ENCODE measurements around the gene RPTN. TPM values are rescaled to one million over a fixed set of nuclear protein-coding genes. Genes with fewer than 3 reads are reported as not detected.

Gene RPTN
- total and polyA plus RNA-seq, 2 experiments from 2014 or later: not detected

DNA sequence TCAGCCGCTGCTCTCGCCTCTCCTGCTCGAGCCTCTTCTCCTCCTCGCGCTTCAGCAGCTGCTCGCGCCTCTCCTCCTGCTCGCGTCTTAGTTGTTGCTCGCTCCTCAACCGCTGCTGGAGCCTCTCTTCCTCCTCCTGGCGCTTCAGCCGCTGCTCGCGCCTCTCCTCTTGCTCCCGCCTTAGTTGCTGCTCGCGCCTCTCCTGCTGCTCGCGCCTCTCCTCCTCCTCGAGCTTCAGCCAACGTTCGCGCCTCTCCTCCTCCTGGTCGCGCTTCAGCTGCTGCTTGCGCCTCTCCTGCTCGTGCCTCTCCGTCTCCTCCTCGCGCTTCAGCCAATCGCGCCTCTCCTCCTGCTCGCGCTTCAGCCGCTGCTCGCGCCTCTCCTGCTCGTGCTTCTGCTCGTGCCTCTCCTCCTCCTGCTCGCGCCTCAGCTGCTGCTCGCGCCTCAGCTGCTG, 47.5 kb downstream of the RPTN start:
- Histone ChIP-seq H3K4me1 (ENCODE audit: insufficient read depth) (peaks cover 16% of the 10 kb centered on the region), H4K20me1 (replicated peaks; ENCODE audit: insufficient read depth) (no peaks in the 10 kb centered on the region), H3K4me2 (peak overlapping the region; percentile 88), H3K27me3 (ENCODE audit: insufficient read depth) (peaks cover 100% of the 10 kb centered on the region), H2AFZ (peak overlapping the region; percentile 94), H3K9me2 (ENCODE audit: insufficient read depth) (no peaks in the 10 kb centered on the region), H3F3A (replicated peaks; ENCODE audit: low read depth) (peaks cover 51% of the 10 kb centered on the region), H3K27ac (ENCODE audit: low read depth) (no peak overlapping the region), H3K79me2 (replicated peaks; ENCODE audit: insufficient read depth) (no peaks in the 10 kb centered on the region), H3K36me3 (ENCODE audit: insufficient read depth) (no peaks in the 10 kb centered on the region), H3K4me3 (peak overlapping the region; percentile 59)
- peaks cover 4% of the 10 kb centered on the region; the same call in 1 of the 3 replicates for H3K36me3 Mint-ChIP-seq (ENCODE audit: low read depth)
- no peaks in the 10 kb centered on the region; the same call in 2 of the 3 replicates for H3K9me3 Mint-ChIP-seq
- no peak overlapping the region for H3K27ac Mint-ChIP-seq
- peaks cover 6% of the 10 kb centered on the region; the same call in 2 of the 3 replicates for H3K4me1 Mint-ChIP-seq
- peak; percentile 37 for ATAC-seq
- no peak overlapping the region for H3K4me3 Mint-ChIP-seq
- no peaks in the 10 kb centered on the region for H3K27me3 Mint-ChIP-seq (ENCODE audit: insufficient read depth, low read depth, poor library complexity)
- TF ChIP-seq EZH2 (IDR thresholded peaks at IDR 0.05; ENCODE audit: low read depth, unreplicated experiment): peak; percentile 88
- TF ChIP-seq ZNF331 (CRISPR knock-in tag; IDR thresholded peaks at IDR 0.05; ENCODE audit: low read depth): no peak
- TF ChIP-seq CREB1 (CRISPR knock-in tag; IDR thresholded peaks at IDR 0.05; ENCODE audit: low read depth): no peak
- TF ChIP-seq EZH2phosphoT487 (IDR thresholded peaks at IDR 0.05; ENCODE audit: unreplicated experiment): peak; percentile 90
- DNase-seq (ENCODE audit: low spot score): peak; percentile 77

DNA sequence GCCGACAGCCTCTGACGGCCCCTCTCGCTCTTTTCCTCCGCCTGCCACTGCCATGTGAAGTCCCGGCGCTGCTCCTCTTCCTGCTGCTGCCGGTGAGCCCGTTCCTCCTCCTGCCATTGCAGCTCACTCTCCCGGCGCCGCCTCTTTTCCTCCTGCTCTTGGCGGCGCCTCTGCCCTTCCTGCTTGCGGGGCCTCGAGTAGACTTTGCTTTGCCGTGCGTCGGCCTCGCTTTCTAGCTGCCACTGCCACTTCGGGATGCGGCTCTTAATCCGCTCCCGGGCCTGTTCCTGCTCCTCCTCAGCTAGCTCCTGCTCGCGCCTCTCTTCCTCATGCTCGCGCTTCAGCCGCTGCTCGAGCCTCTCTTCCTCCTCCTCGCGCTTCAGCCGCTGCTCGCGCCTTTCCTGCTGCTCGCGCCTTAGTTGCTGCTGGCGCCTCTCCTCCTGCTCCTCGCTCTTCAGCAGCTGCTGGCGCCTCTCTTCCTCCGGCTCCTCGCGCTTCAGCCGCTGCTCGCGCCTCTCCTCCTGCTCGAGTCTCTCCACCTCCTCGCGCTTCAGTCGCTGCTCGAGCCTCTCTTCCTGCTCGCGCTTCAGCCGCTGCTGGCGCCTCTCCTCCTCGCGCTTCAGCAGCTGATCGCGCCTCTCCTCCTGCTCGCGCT, 48.0 kb downstream of the RPTN start:
- no peaks in the 10 kb centered on the region; the same call in 2 of the 3 replicates for H3K9me3 Mint-ChIP-seq
- Histone ChIP-seq H3K27ac (ENCODE audit: low read depth) (no peak overlapping the region), H3K4me1 (ENCODE audit: insufficient read depth) (peaks cover 16% of the 10 kb centered on the region)

DNA sequence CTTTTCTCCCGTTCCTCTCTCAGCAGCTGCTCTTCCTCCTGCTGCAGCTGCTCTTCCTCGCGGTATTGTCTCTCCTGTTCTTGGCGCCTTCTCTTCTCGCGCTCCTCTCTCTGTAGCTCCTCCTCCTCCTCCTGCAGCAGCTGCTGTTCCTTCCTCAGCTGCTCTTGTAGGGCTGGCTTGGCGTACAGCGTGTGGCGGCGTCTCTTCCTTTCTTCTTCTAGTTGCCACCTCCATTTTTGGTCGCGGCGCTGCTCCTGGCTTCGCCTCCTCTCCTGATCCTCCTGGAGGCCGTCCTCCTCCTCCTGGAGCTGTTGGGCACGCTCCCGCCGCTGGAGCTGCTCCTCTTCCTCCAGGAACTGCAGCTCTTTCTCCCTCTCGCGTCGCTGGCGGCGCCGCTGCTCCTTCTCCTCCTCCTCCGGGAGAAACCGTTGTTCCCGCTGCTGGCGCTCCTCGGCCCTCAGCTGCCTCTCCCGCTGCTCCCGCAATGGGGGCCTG, 48.6 kb downstream of the RPTN start:
- no peaks in the 10 kb centered on the region for H3K27me3 Mint-ChIP-seq (ENCODE audit: insufficient read depth, low read depth, poor library complexity)
- peak overlapping the region; percentile 59 for H3K4me3 ChIP-seq

More for the DNA sequence above, 48.0 kb downstream of the RPTN start:
- peaks cover 100% of the 10 kb centered on the region for H3K27me3 ChIP-seq (ENCODE audit: insufficient read depth)
- no peaks in the 10 kb centered on the region for H3K9me2 ChIP-seq (ENCODE audit: insufficient read depth)
- Mint-ChIP-seq H3K4me1 (peaks cover 6% of the 10 kb centered on the region; the same call in 2 of the 3 replicates), H3K27me3 (ENCODE audit: insufficient read depth, low read depth, poor library complexity) (no peaks in the 10 kb centered on the region), H3K27ac (no peak overlapping the region), H3K4me3 (no peak overlapping the region), H3K36me3 (ENCODE audit: low read depth) (peaks cover 4% of the 10 kb centered on the region; the same call in 1 of the 3 replicates)
- H2AFZ ChIP-seq: peak overlapping the region; percentile 94
- H3K36me3 ChIP-seq (ENCODE audit: insufficient read depth): no peaks in the 10 kb centered on the region
- ATAC-seq (peak; percentile 22), DNase-seq (ENCODE audit: low spot score) (peak; percentile 69)
- H4K20me1 ChIP-seq (replicated peaks; ENCODE audit: insufficient read depth): no peaks in the 10 kb centered on the region
- H3K79me2 ChIP-seq (replicated peaks; ENCODE audit: insufficient read depth): no peaks in the 10 kb centered on the region
- H3K4me2 ChIP-seq: peak overlapping the region; percentile 88
- peak; percentile 81 for TF ChIP-seq EZH2 (IDR thresholded peaks at IDR 0.05; ENCODE audit: low read depth, unreplicated experiment)
- TF ChIP-seq EZH2phosphoT487 (IDR thresholded peaks at IDR 0.05; ENCODE audit: unreplicated experiment): peak; percentile 50
- TF ChIP-seq NANOG (IDR thresholded peaks at IDR 0.05; ENCODE audit: borderline replicate concordance): no peak
- peak overlapping the region; percentile 59 for H3K4me3 ChIP-seq
- peaks cover 51% of the 10 kb centered on the region for H3F3A ChIP-seq (replicated peaks; ENCODE audit: low read depth)

More for the DNA sequence above, 48.6 kb downstream of the RPTN start:
- ATAC-seq (peak; percentile 14), DNase-seq (ENCODE audit: low spot score) (peak; percentile 64)
- no peaks in the 10 kb centered on the region for H4K20me1 ChIP-seq (replicated peaks; ENCODE audit: insufficient read depth)
- H3K36me3 Mint-ChIP-seq (ENCODE audit: low read depth): peaks cover 4% of the 10 kb centered on the region; the same call in 1 of the 3 replicates
- peak; percentile 71 for TF ChIP-seq EZH2 (IDR thresholded peaks at IDR 0.05; ENCODE audit: low read depth, unreplicated experiment)
- no peak for TF ChIP-seq ZNF114 (CRISPR knock-in tag; IDR thresholded peaks at IDR 0.05)
- TF ChIP-seq STAT1 (IDR thresholded peaks at IDR 0.05; ENCODE audit: unreplicated experiment): no peak
- no peaks in the 10 kb centered on the region for H3K79me2 ChIP-seq (replicated peaks; ENCODE audit: insufficient read depth)
- H3K4me1 Mint-ChIP-seq: peaks cover 6% of the 10 kb centered on the region; the same call in 2 of the 3 replicates
- peaks cover 100% of the 10 kb centered on the region for H3K27me3 ChIP-seq (ENCODE audit: insufficient read depth)
- no peaks in the 10 kb centered on the region; the same call in 2 of the 3 replicates for H3K9me3 Mint-ChIP-seq
- H3K4me2 ChIP-seq: peak overlapping the region; percentile 88
- H3K27ac ChIP-seq (ENCODE audit: low read depth): no peak overlapping the region
- no peak overlapping the region for H3K4me3 Mint-ChIP-seq
- no peaks in the 10 kb centered on the region for H3K9me2 ChIP-seq (ENCODE audit: insufficient read depth)
- H3K36me3 ChIP-seq (ENCODE audit: insufficient read depth): no peaks in the 10 kb centered on the region
- H3K27ac Mint-ChIP-seq: no peak overlapping the region
- peaks cover 51% of the 10 kb centered on the region for H3F3A ChIP-seq (replicated peaks; ENCODE audit: low read depth)
- H2AFZ ChIP-seq: peak overlapping the region; percentile 94
- peaks cover 16% of the 10 kb centered on the region for H3K4me1 ChIP-seq (ENCODE audit: insufficient read depth)

Measured in GM23338 (cell line).